ENCODE results near the gene UPK3BL1. TPM values are rescaled to one million over a fixed set of nuclear protein-coding genes. Genes with fewer than 3 reads are reported as not detected.
"Not testable (repeated sequence)": the region's sequence is repeated elsewhere in the genome, so short reads cannot be mapped to it uniquely, and the experiment has no call there.

UPK3BL1 gene, protein sequence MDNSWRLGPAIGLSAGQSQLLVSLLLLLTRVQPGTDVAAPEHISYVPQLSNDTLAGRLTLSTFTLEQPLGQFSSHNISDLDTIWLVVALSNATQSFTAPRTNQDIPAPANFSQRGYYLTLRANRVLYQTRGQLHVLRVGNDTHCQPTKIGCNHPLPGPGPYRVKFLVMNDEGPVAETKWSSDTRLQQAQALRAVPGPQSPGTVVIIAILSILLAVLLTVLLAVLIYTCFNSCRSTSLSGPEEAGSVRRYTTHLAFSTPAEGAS
- 21.9 TPM for total RNA-seq (ENCODE audit: unreplicated experiment)
- long read RNA-seq, partial matches to known transcripts, result 1 of 2 reads
- long read RNA-seq, other reads (novel, unspliced or antisense), result 0 of 2 reads

DNA sequence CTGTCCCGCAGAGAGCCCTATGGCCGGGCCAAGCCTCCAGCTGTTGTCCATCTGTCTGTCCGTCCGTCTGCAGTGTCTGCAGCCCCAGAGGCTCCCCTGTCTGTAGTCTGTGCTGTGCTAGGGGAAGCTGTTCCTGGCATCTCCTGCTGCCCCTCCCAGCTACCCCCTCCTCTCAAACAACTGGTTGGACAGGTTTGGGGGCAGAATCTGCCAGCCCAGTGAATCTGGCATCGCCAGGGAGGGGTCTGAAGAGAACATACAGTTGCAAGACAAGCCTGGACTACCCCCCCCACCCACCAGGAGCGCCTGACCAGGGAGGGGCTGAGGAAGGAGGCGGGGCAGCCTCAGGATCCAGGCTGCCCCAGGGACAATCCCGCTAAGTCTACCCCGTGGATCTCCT lies at the start of gene UPK3BL1:
TSS of gene UPK3BL1 (minus strand) at position 101 of the 400 bp plus-strand sequence. CDS start at position 51, 50 bp downstream.
- H3K36me3 Mint-ChIP-seq (ENCODE audit: unreplicated experiment); H3K9me3 Mint-ChIP-seq (ENCODE audit: unreplicated experiment); H3K4me3 Mint-ChIP-seq (ENCODE audit: unreplicated experiment); H3K27ac Mint-ChIP-seq (ENCODE audit: unreplicated experiment); H3K27me3 Mint-ChIP-seq (ENCODE audit: unreplicated experiment); DNase-seq; H3K4me1 Mint-ChIP-seq (ENCODE audit: low read depth, unreplicated experiment): not testable (repeated sequence)

GRCh38 chr7:102690602-102691001 lies 48.0 kb upstream of the UPK3BL1 start:
- not testable (repeated sequence) for H3K4me3 Mint-ChIP-seq (ENCODE audit: unreplicated experiment); H3K36me3 Mint-ChIP-seq (ENCODE audit: unreplicated experiment); H3K27ac Mint-ChIP-seq (ENCODE audit: unreplicated experiment); H3K27me3 Mint-ChIP-seq (ENCODE audit: unreplicated experiment); H3K4me1 Mint-ChIP-seq (ENCODE audit: low read depth, unreplicated experiment); DNase-seq; H3K9me3 Mint-ChIP-seq (ENCODE audit: unreplicated experiment)

GRCh38 chr7:102689436-102690282 lies 47.1 kb upstream of the UPK3BL1 start:
- not testable (repeated sequence) for DNase-seq; H3K36me3 Mint-ChIP-seq (ENCODE audit: unreplicated experiment); H3K9me3 Mint-ChIP-seq (ENCODE audit: unreplicated experiment); H3K27me3 Mint-ChIP-seq (ENCODE audit: unreplicated experiment); H3K4me3 Mint-ChIP-seq (ENCODE audit: unreplicated experiment); H3K27ac Mint-ChIP-seq (ENCODE audit: unreplicated experiment); H3K4me1 Mint-ChIP-seq (ENCODE audit: low read depth, unreplicated experiment)

GRCh38 chr7:102688299-102689036 lies 45.9 kb upstream of the UPK3BL1 start:
- H3K4me1 Mint-ChIP-seq (ENCODE audit: low read depth, unreplicated experiment); H3K27ac Mint-ChIP-seq (ENCODE audit: unreplicated experiment); H3K4me3 Mint-ChIP-seq (ENCODE audit: unreplicated experiment); H3K36me3 Mint-ChIP-seq (ENCODE audit: unreplicated experiment); H3K27me3 Mint-ChIP-seq (ENCODE audit: unreplicated experiment); H3K9me3 Mint-ChIP-seq (ENCODE audit: unreplicated experiment); DNase-seq: not testable (repeated sequence)

DNA sequence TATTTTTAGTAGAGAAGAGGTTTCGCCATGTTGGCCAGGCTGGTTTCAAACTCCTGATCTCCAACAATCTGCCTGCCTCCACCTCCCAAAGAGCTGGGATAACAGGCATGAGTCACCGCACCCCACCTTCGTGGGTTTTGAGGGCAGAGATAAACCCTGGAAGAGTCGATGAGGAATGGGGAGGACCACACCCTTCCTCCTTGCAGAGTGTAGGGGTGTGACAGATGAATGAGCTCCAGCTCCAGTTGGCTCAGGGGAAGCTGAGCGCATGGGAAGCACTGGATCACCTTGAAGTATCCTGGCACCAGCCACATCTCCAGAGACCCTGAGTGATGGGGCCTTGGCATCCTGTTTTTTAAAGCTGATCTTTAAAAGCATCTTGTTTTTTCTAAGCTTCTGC lies 40.0 kb upstream of the UPK3BL1 start:
- DNase-seq; H3K4me1 Mint-ChIP-seq (ENCODE audit: low read depth, unreplicated experiment); H3K27ac Mint-ChIP-seq (ENCODE audit: unreplicated experiment): not testable (repeated sequence)

DNA sequence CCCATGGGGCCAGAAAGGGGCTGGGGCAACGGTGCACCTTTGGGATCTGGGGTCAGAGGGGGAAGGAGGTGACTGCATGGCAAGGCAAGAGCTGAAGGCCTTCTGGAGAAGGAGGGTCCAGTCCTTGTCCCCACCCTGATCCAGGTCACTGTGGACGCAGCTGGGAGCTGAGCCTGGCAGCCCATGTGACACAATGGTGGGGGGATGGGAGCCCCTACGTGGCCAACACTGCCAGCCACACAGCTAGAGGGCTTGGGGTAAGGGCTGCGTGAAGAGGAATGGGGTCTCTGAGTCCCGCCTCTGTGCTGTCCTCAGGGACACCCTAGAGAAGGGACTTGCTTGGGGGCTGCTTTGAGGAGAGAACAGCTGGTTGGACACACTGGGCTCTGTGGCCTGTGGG lies 38.2 kb upstream of the UPK3BL1 start:
- H3K36me3 Mint-ChIP-seq (ENCODE audit: unreplicated experiment); H3K27ac Mint-ChIP-seq (ENCODE audit: unreplicated experiment); H3K4me1 Mint-ChIP-seq (ENCODE audit: low read depth, unreplicated experiment); H3K9me3 Mint-ChIP-seq (ENCODE audit: unreplicated experiment); H3K27me3 Mint-ChIP-seq (ENCODE audit: unreplicated experiment); H3K4me3 Mint-ChIP-seq (ENCODE audit: unreplicated experiment); DNase-seq: not testable (repeated sequence)

More for the DNA sequence above, 40.0 kb upstream of the UPK3BL1 start:
- not testable (repeated sequence) for H3K9me3 Mint-ChIP-seq (ENCODE audit: unreplicated experiment); H3K36me3 Mint-ChIP-seq (ENCODE audit: unreplicated experiment); H3K27me3 Mint-ChIP-seq (ENCODE audit: unreplicated experiment); H3K4me3 Mint-ChIP-seq (ENCODE audit: unreplicated experiment)

- H3K9me3 Mint-ChIP-seq (ENCODE audit: unreplicated experiment); H3K4me3 Mint-ChIP-seq (ENCODE audit: unreplicated experiment); H3K4me1 Mint-ChIP-seq (ENCODE audit: low read depth, unreplicated experiment); H3K27me3 Mint-ChIP-seq (ENCODE audit: unreplicated experiment); H3K27ac Mint-ChIP-seq (ENCODE audit: unreplicated experiment); H3K36me3 Mint-ChIP-seq (ENCODE audit: unreplicated experiment); DNase-seq: not testable (repeated sequence)
These were observed 33.0 kb upstream of the UPK3BL1 start for GRCh38 chr7:102675545-102675944.

GRCh38 chr7:102673447-102674067 lies 31.0 kb upstream of the UPK3BL1 start:
- not testable (repeated sequence) for H3K4me1 Mint-ChIP-seq (ENCODE audit: low read depth, unreplicated experiment); H3K27ac Mint-ChIP-seq (ENCODE audit: unreplicated experiment); H3K27me3 Mint-ChIP-seq (ENCODE audit: unreplicated experiment); DNase-seq; H3K36me3 Mint-ChIP-seq (ENCODE audit: unreplicated experiment); H3K4me3 Mint-ChIP-seq (ENCODE audit: unreplicated experiment); H3K9me3 Mint-ChIP-seq (ENCODE audit: unreplicated experiment)

- H3K27me3 Mint-ChIP-seq (ENCODE audit: unreplicated experiment); H3K4me1 Mint-ChIP-seq (ENCODE audit: low read depth, unreplicated experiment); H3K36me3 Mint-ChIP-seq (ENCODE audit: unreplicated experiment); H3K4me3 Mint-ChIP-seq (ENCODE audit: unreplicated experiment); H3K27ac Mint-ChIP-seq (ENCODE audit: unreplicated experiment); H3K9me3 Mint-ChIP-seq (ENCODE audit: unreplicated experiment); DNase-seq: not testable (repeated sequence)
These were observed 29.3 kb upstream of the UPK3BL1 start for GRCh38 chr7:102671956-102672307.

GRCh38 chr7:102671166-102671955 lies 28.8 kb upstream of the UPK3BL1 start, which contains the start of gene POLR2J2:
Gene POLR2J2, minus strand, starts transcription at chr7:102671663. Its CDS starts 62 bp downstream, at chr7:102671601.
- not testable (repeated sequence) for DNase-seq; H3K4me3 Mint-ChIP-seq (ENCODE audit: unreplicated experiment); H3K36me3 Mint-ChIP-seq (ENCODE audit: unreplicated experiment); H3K27ac Mint-ChIP-seq (ENCODE audit: unreplicated experiment); H3K27me3 Mint-ChIP-seq (ENCODE audit: unreplicated experiment); H3K9me3 Mint-ChIP-seq (ENCODE audit: unreplicated experiment); H3K4me1 Mint-ChIP-seq (ENCODE audit: low read depth, unreplicated experiment)

DNA sequence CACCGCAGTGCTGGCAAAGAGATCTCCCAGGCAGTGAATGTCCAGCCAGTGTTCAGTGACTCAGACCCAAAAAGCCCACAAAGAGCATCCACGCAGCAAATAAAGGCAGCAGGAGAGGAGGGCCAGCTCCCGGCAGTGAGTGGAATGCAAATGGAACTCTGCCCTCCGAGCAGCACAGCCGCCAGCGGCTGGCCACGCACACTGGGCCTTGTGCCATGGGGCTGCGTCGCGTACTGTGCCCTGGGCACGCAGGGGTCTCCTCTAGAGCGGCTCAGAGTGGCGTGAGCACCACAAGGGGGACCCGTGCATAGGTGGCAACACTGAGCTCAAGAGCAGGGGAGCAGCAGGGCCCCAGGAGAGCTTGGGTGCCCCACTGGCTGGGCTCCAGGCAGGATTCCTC lies 24.9 kb upstream of the UPK3BL1 start:
- not testable (repeated sequence) for H3K4me3 Mint-ChIP-seq (ENCODE audit: unreplicated experiment); H3K27me3 Mint-ChIP-seq (ENCODE audit: unreplicated experiment); H3K9me3 Mint-ChIP-seq (ENCODE audit: unreplicated experiment); H3K36me3 Mint-ChIP-seq (ENCODE audit: unreplicated experiment); H3K27ac Mint-ChIP-seq (ENCODE audit: unreplicated experiment); H3K4me1 Mint-ChIP-seq (ENCODE audit: low read depth, unreplicated experiment); DNase-seq
